NCI-H2029 (cell line): ENCODE data around the gene LMF1.

ENCODE experiments used
- DNase-seq: peaks from one replicate; lab custom pipeline; 2025; lab: John Stamatoyannopoulos, UW

The LMF1 gene

DNA sequence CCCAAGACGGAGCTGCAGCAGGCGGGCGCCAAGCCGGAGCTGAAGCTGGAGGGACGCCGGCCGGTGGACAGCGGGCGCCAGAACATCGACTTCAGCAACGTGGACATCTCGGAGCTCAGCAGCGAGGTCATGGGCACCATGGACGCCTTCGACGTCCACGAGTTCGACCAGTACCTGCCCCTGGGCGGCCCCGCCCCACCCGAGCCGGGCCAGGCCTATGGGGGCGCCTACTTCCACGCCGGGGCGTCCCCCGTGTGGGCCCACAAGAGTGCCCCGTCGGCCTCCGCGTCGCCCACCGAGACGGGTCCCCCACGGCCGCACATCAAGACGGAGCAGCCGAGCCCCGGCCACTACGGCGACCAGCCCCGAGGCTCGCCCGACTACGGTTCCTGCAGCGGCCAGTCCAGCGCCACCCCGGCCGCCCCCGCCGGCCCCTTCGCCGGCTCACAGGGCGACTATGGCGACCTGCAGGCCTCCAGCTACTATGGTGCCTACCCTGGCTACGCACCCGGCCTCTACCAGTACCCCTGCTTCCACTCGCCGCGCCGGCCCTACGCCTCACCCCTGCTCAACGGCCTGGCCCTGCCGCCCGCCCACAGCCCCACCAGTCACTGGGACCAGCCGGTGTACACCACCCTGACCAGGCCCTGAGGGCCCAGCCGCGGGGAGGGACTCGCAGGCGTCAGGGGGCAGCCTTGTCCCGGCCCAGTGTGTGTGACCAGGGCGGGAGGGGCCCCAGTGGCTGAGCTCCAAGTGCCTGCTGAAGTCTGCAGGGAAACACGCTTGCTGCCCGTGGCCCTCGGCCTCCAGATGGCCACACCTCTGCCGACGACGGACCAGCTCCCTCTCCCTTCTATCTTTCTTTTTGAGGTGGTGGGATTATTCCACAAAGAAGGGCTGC lies 14.2 kb upstream of the LMF1 start:
- no peak for DNase-seq

DNA sequence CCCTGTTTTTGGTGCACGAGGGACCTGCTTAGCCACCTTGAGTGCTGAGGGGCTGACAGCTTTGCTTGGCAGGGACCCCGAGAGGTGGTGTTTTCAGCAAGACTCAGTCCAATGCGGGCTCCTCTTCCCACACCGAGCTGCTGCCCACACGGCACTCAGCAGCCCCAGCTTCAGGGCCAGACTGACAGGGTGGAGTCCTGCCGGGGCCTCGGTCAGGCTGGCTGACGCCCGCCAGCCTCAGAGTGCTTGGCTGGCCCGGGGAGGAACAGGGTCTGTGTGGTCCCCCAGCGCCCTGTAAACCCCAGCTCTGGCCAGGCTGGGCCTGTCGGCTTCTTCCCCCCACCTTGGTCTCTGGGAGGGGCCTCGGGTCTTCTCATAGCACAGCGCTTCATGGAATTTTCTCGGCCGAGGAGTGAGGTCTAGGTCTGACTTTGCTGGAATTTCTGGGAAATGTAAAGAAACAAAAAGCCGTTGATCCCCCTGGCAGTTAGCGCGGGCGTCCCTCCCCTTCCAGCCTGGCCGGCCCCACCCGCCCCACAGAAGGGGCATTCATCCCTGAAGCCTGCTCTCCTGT lies 13.4 kb upstream of the LMF1 start:
- no peak for DNase-seq

DNA sequence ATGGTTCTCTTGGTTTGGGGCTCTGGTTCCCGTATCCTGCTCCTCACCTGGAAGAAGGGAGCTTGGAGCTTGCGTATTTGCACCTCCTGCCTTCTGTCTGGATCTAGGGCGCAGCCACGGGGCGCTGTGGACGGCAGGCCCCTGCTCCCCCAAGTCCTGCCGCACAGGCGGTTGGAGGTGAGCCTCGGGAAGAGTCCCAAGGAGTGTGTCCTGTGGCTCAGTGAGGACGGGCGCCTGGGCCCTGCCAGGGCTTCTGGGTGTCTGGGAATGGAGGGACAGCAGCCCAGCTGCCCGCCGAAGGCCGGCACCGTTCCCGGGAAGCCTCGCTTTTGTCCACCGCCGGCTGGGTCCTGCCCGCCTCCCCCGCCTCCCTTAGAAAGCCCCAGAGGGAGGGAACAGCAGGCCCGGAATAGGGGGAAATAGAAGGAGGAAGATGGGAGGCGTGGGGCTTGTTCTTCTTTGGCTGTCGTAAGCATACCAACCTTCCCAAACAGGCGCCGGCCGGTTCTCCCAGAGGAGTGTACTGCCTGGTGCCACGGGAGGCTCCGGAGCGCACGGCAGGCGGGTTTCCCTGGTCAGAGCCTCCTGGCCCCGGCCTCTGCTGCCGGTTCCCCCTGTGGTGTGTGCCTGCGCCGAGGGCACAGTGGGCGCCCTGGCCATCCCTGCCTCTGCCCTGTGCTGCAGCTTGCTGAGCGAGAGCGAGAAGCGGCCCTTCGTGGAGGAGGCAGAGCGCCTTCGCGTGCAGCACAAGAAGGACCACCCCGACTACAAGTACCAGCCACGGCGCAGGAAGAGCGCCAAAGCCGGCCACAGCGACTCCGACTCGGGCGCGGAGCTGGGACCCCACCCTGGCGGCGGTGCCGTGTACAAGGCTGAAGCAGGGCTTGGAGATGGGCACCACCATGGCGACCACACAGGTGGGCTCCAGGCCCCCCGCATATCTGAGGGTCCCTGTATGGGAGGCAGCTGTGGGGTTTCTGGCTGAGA lies 12.6 kb upstream of the LMF1 start:
- DNase-seq = no peak

DNA sequence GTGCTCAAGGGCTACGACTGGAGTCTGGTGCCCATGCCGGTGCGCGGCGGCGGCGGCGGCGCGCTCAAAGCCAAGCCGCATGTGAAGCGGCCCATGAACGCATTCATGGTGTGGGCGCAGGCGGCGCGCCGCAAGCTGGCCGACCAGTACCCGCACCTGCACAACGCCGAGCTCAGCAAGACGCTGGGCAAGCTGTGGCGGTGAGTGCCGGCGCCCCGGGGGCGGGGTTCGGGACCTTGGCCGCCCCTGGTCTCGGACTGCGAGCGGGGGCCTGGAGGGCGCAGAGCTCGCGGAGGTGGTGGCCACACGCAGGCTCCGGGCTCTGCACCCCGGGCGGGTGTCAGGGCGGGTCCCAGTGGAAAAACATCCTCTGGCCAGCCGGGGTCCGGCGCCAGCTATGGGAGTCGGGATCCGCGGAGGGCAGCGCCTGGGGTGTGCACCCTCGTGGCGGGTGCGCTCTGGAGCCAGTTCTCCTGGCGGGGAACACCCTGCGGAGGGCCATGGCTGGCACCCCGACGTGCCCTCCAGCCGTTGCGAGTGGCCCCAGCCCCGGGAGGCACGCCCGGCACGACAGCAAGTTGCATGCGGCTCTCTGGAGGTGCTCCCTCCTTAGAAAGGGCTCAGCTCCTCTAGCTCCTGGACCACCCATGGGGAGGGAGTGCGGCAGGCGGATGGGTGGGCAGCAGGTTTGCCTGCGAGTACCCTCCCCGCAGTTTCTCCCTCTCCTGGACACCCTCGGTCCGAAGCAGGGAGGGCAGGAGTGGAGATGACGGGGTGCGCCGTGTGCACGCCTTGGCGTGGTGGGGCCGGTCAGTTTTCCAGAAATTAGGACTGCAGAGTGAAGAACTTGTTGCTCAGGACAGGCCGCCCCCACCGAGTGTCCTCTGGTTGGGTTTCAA lies 11.6 kb upstream of the LMF1 start:
- no peak for DNase-seq

DNA sequence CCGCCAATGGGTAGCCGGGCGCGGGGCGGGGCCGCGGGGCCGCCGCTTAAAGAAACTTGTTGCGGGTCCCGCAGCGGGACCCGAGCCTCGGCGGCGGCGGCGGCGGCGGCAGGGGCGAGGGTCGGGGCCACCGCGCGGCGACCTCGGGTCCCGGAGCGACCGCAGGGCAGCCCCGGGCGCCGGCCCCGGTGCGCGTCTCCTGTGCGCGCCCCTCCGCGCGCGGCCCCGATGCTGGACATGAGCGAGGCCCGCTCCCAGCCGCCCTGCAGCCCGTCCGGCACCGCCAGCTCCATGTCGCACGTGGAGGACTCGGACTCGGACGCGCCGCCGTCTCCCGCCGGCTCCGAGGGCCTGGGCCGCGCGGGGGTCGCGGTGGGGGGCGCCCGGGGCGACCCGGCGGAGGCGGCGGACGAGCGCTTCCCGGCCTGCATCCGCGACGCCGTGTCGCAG lies 10.9 kb upstream of the LMF1 start, which contains the start of gene SOX8:
Gene SOX8 (plus strand): TSS at position 76 of the 450 bp plus-strand sequence. CDS start 153 bp downstream, at position 229.
- DNase-seq = no peak

DNA sequence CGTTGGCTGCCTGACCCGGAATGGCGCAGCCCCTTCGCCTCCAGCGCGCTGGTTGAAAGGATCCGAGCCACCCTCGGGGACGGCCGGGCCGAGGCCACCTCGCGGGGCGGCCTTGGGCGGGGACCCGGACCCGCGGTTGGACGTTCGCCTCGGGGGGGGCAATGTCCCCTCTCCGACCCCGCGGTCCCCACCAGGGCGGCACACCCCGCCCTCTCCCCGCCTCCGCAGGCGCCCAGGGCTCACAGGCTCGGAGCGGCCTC lies 9.7 kb upstream of the LMF1 start:
- no peak for DNase-seq

DNA sequence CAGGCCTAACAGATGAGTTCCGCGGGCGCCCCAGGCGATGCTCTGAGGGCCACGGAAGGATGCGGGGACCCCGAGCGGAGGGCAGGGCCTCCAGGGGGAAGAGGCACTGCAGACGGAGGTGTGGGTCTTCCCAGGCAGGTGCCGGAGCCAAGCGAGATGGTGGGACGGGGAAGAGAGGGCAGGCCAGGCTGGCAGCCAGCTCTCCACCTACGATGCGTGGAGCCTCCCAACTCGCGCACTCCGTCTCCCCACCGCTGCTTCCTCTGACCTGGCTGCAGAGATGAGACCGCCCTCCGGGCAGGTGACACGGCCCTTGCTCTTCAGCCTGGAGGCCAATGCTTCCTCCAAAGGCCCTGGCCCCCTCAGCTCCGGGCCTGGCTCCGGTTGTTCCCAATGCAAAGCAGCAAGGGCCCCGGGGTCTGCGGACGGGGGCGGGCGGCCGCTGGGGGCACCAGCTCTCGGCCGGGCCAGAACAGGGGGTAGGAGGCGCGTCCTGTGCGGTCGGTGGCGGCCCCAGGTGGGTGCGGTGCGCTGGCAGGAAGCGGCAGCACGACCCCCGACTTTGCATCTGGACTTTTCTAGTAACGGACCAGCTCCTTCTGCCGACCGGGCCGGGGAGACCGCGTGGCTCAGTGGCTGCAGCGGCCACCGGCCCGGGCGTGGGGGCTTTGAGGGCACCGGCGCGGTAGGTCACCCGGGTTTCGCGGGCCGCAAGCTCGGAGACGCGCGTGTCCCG lies 9.2 kb upstream of the LMF1 start:
- DNase-seq = no peak

DNA sequence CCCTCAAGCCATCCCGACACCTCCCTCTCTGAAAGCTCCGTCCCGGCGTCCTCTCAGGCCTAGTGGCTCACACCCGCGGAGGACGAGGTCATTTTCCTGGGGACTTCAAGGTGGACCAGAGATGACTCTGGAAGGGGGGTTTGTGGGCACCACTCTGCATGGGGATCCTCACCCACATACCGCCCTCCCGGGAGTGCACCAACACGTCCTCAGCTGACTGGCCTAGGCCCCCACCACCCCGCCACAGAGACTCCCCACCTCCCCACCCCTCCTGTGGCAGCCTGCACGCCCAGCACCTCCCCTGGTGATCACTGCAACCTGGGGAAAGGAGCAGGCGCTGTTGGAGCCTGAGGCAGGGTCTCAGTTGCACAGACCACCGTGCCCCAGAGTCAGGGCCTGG lies 8.4 kb upstream of the LMF1 start:
- no peak for DNase-seq

DNA sequence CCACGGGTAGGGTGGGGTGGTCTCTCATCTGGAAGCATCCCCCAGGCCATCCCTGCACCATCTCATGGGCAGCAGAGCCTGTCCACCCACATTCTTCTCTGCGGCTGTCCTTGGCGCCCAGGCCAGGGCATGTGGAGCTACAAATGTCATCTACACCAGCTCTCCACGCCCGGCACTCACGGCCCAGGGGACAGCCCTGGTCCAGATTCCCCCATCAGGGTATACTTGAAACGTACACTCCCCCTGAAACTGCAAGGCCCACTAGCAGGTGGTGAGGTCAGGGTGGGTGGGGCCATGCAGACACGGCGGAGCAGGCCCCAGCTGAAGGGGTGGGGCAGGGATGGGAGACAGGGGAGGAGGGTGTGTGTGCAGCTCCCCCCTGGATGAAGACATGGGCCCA lies 7.6 kb upstream of the LMF1 start:
- no peak for DNase-seq

DNA sequence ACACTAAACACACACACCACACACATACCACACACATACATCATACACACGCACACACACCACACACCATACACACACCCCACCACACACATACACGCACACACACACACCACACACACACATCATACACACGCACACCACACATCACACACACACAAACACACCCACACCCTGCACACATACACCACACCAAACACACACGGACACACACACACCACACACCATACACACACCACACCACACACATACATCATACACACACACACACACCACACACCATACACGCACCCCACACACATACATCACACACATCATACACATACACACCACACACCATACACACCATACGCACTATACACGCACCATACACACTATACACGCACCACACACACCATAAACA lies 7.1 kb upstream of the LMF1 start:
- DNase-seq = no peak

DNA sequence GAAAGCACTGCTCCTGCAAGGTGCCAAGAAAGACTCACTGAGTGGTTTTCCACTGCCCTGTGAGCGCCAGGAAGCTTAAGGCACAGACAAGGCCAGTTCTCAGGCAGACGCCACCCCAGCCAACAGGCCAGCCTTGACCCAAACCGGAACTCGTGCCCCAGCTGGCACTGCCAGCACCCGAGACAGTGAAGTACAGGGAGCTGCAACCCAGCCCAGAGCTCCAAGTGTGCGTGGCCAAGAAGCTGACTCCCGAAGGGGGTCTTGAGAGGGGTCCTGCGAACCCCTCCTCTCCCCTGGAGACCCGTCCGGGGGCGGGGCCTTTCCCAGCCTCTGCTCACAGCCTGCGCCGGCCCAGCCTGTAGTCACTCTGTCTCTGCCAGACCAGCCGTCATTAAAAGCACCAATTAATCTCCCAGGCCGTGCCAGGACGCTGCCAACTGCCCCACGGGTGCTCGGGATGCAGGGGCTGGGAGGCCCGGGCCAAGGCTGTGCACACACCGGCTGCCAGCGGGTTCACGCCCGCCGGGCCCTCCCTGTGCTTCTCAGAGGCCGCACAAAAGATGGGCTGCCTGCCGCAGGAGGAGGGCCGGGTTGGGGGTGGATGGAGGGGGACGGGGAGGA lies 6.4 kb upstream of the LMF1 start:
- no peak for DNase-seq

DNA sequence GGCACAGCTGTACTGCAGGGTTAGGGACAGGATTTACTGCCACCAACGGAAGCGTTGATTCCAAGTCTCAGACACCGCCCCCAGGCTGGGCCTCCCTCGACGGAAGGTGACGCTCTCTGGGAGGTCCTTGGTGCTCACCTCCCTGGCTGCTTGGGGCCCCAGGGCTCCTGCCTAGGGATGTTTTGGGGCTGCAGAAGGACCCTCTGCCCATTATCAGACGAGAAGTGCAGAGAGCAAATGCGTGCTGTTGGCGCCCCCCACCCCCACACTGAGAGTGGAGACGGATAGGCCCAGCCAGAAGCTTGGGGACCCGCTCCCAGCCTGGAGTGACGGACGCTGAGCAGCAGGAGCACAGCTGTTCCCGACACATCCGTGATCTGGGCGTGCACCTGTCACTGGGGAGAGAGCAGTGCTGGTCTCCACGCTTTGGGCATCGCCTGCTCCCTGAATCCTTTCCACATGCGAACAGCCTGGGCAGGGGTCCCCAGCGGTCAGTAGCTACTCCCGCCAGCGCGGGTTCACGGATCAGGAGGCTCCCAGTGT lies 5.7 kb upstream of the LMF1 start:
- DNase-seq = no peak

DNA sequence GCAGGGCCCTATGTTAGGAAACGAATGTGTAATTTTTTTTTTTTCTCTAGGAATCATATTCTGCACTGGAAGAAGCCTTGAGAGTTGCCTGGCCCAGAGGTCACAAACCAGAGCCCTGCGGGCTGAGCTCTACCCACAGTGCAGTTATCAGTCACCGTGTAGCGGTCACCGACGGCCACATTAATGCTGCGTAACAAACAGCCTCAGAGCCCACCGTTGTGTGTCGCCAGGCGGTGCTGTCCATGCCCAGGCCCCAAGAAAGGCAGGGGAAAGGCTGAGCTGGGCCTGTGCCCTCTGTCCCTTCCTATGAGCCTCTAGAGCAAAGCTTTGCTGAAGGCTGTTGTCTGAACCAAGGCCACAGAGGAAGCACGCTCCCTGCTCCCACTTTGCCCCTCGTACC lies 4.5 kb upstream of the LMF1 start:
- DNase-seq = no peak

DNA sequence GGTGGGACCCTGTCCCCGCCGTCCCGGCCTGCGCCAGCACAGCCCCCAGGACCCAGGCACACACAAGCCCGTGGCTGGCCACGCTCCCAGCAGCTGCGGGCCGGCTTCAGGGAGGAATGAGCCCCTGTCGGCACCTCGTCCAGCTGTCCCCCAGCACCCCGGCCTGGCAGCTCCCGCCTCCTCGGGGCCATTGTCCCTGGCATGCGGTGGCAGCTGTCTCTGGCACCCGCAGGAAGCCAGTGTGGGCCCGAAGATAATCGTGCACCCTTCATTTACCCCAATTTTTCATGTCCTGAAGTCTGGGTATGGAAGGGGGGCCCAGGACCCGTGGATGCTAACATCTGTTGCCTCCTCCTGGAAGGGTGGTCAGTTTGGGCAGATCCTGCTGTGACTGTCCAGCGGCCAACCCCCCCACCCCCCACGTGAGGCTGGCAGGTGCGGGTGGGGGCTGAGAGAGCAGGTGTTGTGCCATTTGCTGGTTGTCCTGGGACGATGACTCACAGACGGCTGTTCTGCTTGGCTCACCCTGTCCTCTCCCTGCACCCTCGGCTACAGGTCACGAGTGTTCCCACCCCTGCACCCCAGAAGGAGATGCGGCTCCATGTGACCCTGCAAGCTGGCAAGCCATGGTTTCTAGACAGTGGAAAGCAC lies 4.0 kb upstream of the LMF1 start:
- no peak for DNase-seq

DNA sequence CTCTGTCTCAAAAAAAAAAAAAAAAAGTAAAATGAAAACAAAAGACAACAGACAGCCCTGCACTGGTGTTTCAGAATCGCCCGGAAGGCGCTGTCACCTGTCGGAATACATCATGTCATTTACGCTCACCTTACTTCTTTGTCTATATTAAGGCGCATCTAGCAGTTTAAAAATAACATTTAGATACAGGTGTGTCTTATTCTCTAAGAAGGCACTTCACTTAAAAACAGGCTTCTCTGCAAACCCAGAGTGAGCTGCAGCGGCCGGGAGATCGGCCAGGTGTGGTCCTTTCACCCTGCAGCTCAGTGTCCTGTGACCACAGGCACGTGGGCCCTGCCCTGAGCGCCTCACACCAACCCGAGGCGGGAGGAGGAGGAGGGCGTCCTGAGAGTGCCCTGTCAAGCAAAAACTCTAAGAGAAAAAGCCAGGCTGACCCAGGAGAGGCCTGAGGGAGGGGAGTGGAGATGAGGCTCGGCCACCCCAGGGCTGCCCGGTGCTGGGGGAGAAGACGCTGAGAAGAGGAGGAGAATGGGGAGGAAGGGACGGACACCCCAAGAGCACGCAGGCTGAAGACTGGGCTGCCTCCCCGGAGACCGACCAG lies 3.3 kb upstream of the LMF1 start:
- DNase-seq = no peak

DNA sequence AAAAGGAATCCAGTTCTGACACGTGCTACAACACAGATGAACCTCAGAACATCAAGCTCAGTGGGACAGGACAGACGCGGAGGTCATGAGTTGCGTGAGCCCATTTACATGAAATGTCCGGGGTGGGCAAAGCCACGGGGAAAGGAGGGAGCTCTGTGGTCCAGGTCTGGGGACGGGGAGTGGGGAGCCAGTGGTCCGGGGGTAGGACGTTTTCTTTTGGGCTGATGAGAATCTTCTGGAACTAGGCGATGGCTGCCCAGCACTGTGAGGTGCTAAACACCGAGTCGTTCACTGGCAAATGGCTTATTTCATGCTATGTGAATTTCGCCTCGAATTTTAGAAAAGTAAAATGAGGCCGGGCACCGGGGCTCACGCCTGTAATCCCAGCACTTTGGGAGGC lies 2.6 kb upstream of the LMF1 start:
- DNase-seq = no peak

DNA sequence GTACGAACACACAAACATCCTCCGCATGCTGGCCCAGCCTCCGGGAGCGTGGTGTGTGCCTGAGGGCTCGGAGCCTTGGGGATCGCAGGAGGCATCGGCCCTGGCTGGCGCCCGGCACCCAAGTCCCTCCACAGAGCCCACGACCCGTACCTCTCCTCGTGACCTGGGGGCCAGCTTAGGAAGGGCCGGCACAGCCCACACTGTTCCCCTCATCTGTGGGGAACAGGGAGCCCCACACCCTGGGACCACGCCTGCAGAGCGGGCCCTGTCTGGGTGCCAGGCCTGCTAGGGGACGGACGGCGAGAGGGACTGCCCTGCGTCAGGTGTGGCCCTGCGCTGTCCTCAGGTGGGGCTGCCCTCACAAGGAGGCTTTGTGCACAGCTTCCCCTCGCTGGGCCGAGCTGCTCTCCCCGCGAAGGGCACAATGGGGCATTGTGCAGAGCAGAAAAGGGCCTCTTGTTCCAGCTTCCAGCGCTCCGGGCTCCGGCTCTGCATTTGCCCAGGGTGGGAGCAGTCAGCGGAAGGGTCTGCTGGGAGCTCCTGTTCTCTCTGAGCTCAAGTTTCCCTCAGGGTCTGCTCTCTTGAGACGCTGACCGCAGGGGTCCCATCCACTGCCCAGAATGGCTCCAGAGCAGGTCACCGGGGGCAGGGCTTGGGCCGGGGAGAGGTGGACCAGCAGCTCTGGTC lies 1.7 kb upstream of the LMF1 start:
- DNase-seq = no peak

DNA sequence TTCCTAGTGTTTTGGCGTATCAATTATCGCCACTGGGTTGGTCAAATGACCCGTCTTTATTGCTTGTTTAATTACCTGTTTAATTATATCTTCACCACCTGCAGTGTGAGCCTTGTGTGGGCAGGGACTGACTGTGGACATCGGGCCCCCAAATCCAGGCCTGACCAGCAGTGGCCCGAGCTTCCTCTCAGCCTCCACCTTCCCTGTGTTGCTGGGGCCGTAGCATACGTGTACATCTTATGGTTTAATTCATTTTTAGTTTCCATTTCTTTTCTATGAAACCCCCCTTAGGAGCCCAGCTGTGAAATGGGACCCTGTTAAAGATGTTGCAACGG lies 1.2 kb upstream of the LMF1 start:
- no peak for DNase-seq

DNA sequence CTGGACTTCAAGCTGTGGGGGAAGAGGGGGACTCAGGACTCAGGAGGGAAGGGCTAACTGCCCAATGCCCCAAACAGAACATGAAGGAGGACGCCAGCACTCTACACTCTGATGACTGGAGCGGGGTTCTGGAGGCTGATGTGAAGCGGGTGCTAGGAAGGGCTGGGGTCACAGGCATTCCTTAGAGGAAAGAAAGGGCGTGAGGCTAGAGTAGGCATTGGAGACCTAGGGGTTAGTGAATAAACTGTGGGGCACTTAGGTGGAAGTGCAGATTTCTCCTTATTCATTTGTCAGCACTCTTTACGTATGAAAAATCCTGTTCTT lies 760 bp upstream of the LMF1 start:
- DNase-seq = no peak
